Body of pancreas (tissue), 4 donors: ENCODE data around the gene GM2A.

Experiments
- POLR2A ChIP-seq, 3 donors: fragments of 450-650 bp; IDR thresholded peaks; one replicate each; pipeline ENCODE4 v1.6.1; 2016; ENCODE audit warnings: antibody characterized with exemption in 3 of 3, mild to moderate bottlenecking in 2 of 3
- TF ChIP-seq, protein P1 (sequence below), 7 experiments: fragments of 450-650 bp in 4 of 7; fragments of 200-600 bp in 3 of 7; sonication (generic) in 3 of 7; IDR thresholded peaks; one replicate each; pipeline ENCODE4 v1.5.1; 2016 to 2019; ENCODE audit warnings: antibody characterized with exemption in 7 of 7

- TF ChIP-seq, protein P1, sequence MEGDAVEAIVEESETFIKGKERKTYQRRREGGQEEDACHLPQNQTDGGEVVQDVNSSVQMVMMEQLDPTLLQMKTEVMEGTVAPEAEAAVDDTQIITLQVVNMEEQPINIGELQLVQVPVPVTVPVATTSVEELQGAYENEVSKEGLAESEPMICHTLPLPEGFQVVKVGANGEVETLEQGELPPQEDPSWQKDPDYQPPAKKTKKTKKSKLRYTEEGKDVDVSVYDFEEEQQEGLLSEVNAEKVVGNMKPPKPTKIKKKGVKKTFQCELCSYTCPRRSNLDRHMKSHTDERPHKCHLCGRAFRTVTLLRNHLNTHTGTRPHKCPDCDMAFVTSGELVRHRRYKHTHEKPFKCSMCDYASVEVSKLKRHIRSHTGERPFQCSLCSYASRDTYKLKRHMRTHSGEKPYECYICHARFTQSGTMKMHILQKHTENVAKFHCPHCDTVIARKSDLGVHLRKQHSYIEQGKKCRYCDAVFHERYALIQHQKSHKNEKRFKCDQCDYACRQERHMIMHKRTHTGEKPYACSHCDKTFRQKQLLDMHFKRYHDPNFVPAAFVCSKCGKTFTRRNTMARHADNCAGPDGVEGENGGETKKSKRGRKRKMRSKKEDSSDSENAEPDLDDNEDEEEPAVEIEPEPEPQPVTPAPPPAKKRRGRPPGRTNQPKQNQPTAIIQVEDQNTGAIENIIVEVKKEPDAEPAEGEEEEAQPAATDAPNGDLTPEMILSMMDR (IDR thresholded peaks at IDR 0.05): no peak
- TF ChIP-seq POLR2A (IDR thresholded peaks at IDR 0.05): no peak
These were observed 40.6 kb upstream of the GM2A start for GRCh38 chr5:151212406-151212798.
